AG04450 (cell line): ENCODE measurements around the gene TSPAN14. TPM values are rescaled to one million over a fixed set of nuclear protein-coding genes. Genes with fewer than 3 reads are reported as not detected.

Experiments used
- CTCF ChIA-PET: fragments of 300-600, 350-600 bp; formaldehyde crosslinking; extraction: SDS; loops from one replicate; lab custom pipeline; 2022; ENCODE audit warnings: antibody characterized with exemption, inconsistent platforms; lab: Charles Lee
- POLR2A ChIA-PET: fragments of 350-600 bp; formaldehyde crosslinking; extraction: SDS; loops from one replicate; lab custom pipeline; 2021; ENCODE audit warnings: antibody characterized with exemption, inconsistent platforms; lab: Yijun Ruan, JAX
- DNase-seq: peaks from one replicate; pipeline ENCODE4 v3.0.0-alpha.2; 2011; ENCODE audit warnings: low read depth, low spot score
- H3K27ac ChIP-seq: one replicate; pipeline ENCODE4 v1.5.1; 2012; ENCODE audit warnings: low read depth, low read length, control low read depth
- H3K27me3 ChIP-seq: one replicate; pipeline ENCODE4 v1.6.0; 2012; ENCODE audit warnings: low read length; ENCODE audit not compliant: control insufficient read depth, insufficient read depth
- H3K4me3 ChIP-seq: 2 replicates; pipeline ENCODE4 v1.5.1; 2011; ENCODE audit warnings: mild to moderate bottlenecking, low read depth, low read length, control low read depth
- H3K9me3 ChIP-seq: 2 replicates; pipeline ENCODE4 v1.5.1; 2012; ENCODE audit warnings: low read length; ENCODE audit not compliant: control insufficient read depth, insufficient read depth
- CTCF ChIP-seq: IDR thresholded peaks from 2 replicates; pipeline ENCODE4 v1.5.1; 2011; ENCODE audit warnings: low read depth, low read length, control low read depth, inconsistent platforms
- polyA plus RNA-seq: library from polyadenylated mRNA; depleted of rRNA; stranded (reverse); fragments of >200 nt; gene quantifications from 2 replicates; pipeline ENCODE4 v1.2.3, GENCODE V29; 2011

The TSPAN14 gene
- polyA plus RNA-seq, 1 experiment: 27.3 TPM

- ChIA-PET POLR2A (no interaction called here), CTCF (interaction anchor here (1.1 to 1.5 kb wide), 2 partner anchors 34 to 94 kb away, joined by 3 read pairs; no protein-coding TSS in a partner anchor)
- no peak for TF ChIP-seq CTCF
- Histone ChIP-seq H3K9me3 (no peaks in the 10 kb centered on the region; the same call in 1 of the 2 replicates), H3K4me3 (no peak overlapping the region), H3K27me3 (peaks cover 33% of the 10 kb centered on the region), H3K27ac (no peak overlapping the region)
- DNase-seq: no peak
Measured at GRCh38 chr10:80411267-80411668, 42.8 kb upstream of the TSPAN14 start.

GRCh38 chr10:80411681-80412220 is 42.4 kb upstream of the TSPAN14 start:
- ChIA-PET POLR2A (no interaction called here), CTCF (interaction anchor here (1.5 kb wide), 1 partner anchor 94 kb away, joined by 3 read pairs; no protein-coding TSS in a partner anchor)
- Histone ChIP-seq H3K4me3 (no peak overlapping the region), H3K9me3 (no peaks in the 10 kb centered on the region; the same call in 1 of the 2 replicates), H3K27me3 (peaks cover 32% of the 10 kb centered on the region), H3K27ac (no peak overlapping the region)
- no peak for DNase-seq
- no peak for TF ChIP-seq CTCF

GRCh38 chr10:80412486-80412885 is 41.6 kb upstream of the TSPAN14 start:
- POLR2A ChIA-PET: no interaction called here
- H3K4me3 ChIP-seq: no peak overlapping the region
- TF ChIP-seq CTCF: no peak
- CTCF ChIA-PET: interaction anchor here (1.5 kb wide), 1 partner anchor 93 kb away, joined by 3 read pairs; no protein-coding TSS in a partner anchor
- H3K27ac ChIP-seq: no peak overlapping the region
- DNase-seq: no peak
- no peaks in the 10 kb centered on the region; the same call in 1 of the 2 replicates for H3K9me3 ChIP-seq
- H3K27me3 ChIP-seq: peaks cover 28% of the 10 kb centered on the region

- ChIA-PET CTCF (interaction anchor here (1.3 to 1.8 kb wide), 2 partner anchors 36 to 93 kb away, joined by 3 to 7 read pairs; no protein-coding TSS in a partner anchor), POLR2A (no interaction called here)
- H3K4me3 ChIP-seq: no peak overlapping the region
- no peaks in the 10 kb centered on the region; the same call in 1 of the 2 replicates for H3K9me3 ChIP-seq
- TF ChIP-seq CTCF: no peak
- peaks cover 22% of the 10 kb centered on the region for H3K27me3 ChIP-seq
- no peak for DNase-seq
- H3K27ac ChIP-seq: peak overlapping the region; percentile 39
Measured at GRCh38 chr10:80413271-80413996, 40.7 kb upstream of the TSPAN14 start.
